GM12878 (cell line): ENCODE measurements around the gene PARP15. TPM values are rescaled to one million over a fixed set of nuclear protein-coding genes. Genes with fewer than 3 reads are reported as not detected.

Experiments
- ASH2L ChIP-seq: fragments of 300-600, 200-600 bp; sonication (generic); IDR thresholded peaks from 2 replicates; pipeline ENCODE4 v1.6.1; 2017; ENCODE audit warnings: low read depth, mild to moderate bottlenecking, borderline replicate concordance
- BMI1 ChIP-seq: fragments of 450-650 bp; IDR thresholded peaks from 2 replicates; pipeline ENCODE4 v1.6.1; 2016; ENCODE audit warnings: mild to moderate bottlenecking, moderate library complexity, borderline replicate concordance
- CHD1 ChIP-seq: IDR thresholded peaks from 2 replicates; pipeline ENCODE4 v1.6.1; 2012; ENCODE audit warnings: low read depth, low read length, improper control_type of control experiment
- ETV6 ChIP-seq, 2 experiments: fragments of 450-650 bp in 1 of 2; IDR thresholded peaks in 1 of 2; conservative IDR thresholded peaks in 1 of 2; 2 replicates each; pipeline ENCODE4 v1.6.1; 2014; ENCODE audit warnings: antibody characterized with exemption in 1 of 2, borderline replicate concordance in 1 of 2, low read depth in 1 of 2, mild to moderate bottlenecking in 1 of 2, moderate library complexity in 1 of 2
- JUND ChIP-seq: IDR thresholded peaks from 2 replicates; pipeline ENCODE4 v1.6.1; 2012; ENCODE audit warnings: low read depth, mild to moderate bottlenecking, low read length, improper control_type of control experiment, moderate library complexity
- MXI1 ChIP-seq: fragments of 150-350 bp; IDR thresholded peaks from 2 replicates; pipeline ENCODE4 v1.6.1; 2011; ENCODE audit warnings: low read depth, mild to moderate bottlenecking, inconsistent platforms, low read length, improper control_type of control experiment
- POLR2AphosphoS2 ChIP-seq: IDR thresholded peaks from 2 replicates; pipeline ENCODE4 v1.6.1; 2011; ENCODE audit warnings: low read depth, mild to moderate bottlenecking, low read length, improper control_type of control experiment, moderate library complexity
- POU2F2 ChIP-seq: IDR thresholded peaks from 3 replicates; pipeline ENCODE4 v1.6.1; 2011; ENCODE audit warnings: low read depth, mild to moderate bottlenecking, low read length, borderline replicate concordance
- RB1 ChIP-seq: fragments of 450-650 bp; formaldehyde crosslinking; IDR thresholded peaks from 2 replicates; pipeline ENCODE4 v1.6.1; 2017; ENCODE audit warnings: mild to moderate bottlenecking, borderline replicate concordance
- RCOR1 ChIP-seq: conservative IDR thresholded peaks from 2 replicates; pipeline ENCODE4 v1.6.1; 2012; ENCODE audit warnings: low read depth, low read length, improper control_type of control experiment
- SMAD1 ChIP-seq: fragments of 450-650 bp; IDR thresholded peaks from 2 replicates; pipeline ENCODE4 v1.6.1; 2018; ENCODE audit warnings: mild to moderate bottlenecking, low read depth; ENCODE audit not compliant: partially characterized antibody
- SP1 ChIP-seq: IDR thresholded peaks from one replicate; pipeline ENCODE4 v1.6.1; 2011; ENCODE audit warnings: low read depth, low read length
- SRF ChIP-seq, 2 experiments: IDR thresholded peaks; 2 replicates each; pipeline ENCODE4 v1.6.1; 2011; ENCODE audit warnings: low read depth in 2 of 2, low read length in 2 of 2, mild to moderate bottlenecking in 1 of 2, moderate library complexity in 1 of 2
- ZBED1 ChIP-seq: IDR thresholded peaks from 2 replicates; pipeline ENCODE4 v1.6.1; 2016; ENCODE audit warnings: borderline replicate concordance
- polyA plus RNA-seq, 11 experiments: library from polyadenylated mRNA; depleted of rRNA in 4 of 11; unstranded in 6 of 11; stranded (reverse) in 5 of 11; fragments of >200 nt; fragmentation: Nextera tagmentation in 4 of 11; fragmentation: Illumina TruSeq in 1 of 11; extraction: Ambion mirVana in 4 of 11; extraction: Trizol in 1 of 11; gene quantifications; 1 replicate in 1 of 11; 2 replicates in 10 of 11; pipeline versions ENCODE4 v1.2.1 to v1.2.3, GENCODE V29; 2011 to 2016; ENCODE audit warnings: inconsistent platforms in 2 of 11, missing spikeins in 2 of 11, low read depth in 1 of 11
- total RNA-seq, 4 experiments: library from RNA; depleted of rRNA in 3 of 4; stranded (reverse); fragments of >200 nt in 3 of 4; fragmentation: Illumina TruSeq in 1 of 4; extraction: Trizol in 1 of 4; gene quantifications; 2 replicates each; pipeline versions ENCODE4 v1.2.1 to v1.2.3, GENCODE V29; 2013 to 2021
- TF ChIP-seq, protein P1 (sequence below): IDR thresholded peaks from 2 replicates; pipeline ENCODE4 v1.6.1; 2011; ENCODE audit warnings: low read depth, mild to moderate bottlenecking, low read length, moderate library complexity, borderline replicate concordance; ENCODE audit errors: extremely low read depth
- TF ChIP-seq, protein P2 (sequence below): fragments of 450-650 bp; IDR thresholded peaks from 2 replicates; pipeline ENCODE4 v1.6.1; 2017; ENCODE audit warnings: low read depth, mild to moderate bottlenecking, moderate library complexity
- TF ChIP-seq, protein P3 (sequence below): fragments of 450-650 bp; IDR thresholded peaks from 2 replicates; pipeline ENCODE4 v1.6.1; 2017; ENCODE audit warnings: mild to moderate bottlenecking
- TF ChIP-seq, protein P4 (sequence below): fragments of 450-650 bp; IDR thresholded peaks from 2 replicates; pipeline ENCODE4 v1.6.1; 2017; ENCODE audit warnings: mild to moderate bottlenecking, low read depth, inconsistent platforms; ENCODE audit not compliant: poor library complexity, severe bottlenecking
- TF ChIP-seq, protein P5 (sequence below): fragments of 450-650 bp; IDR thresholded peaks from 2 replicates; pipeline ENCODE4 v1.6.1; 2018; ENCODE audit warnings: mild to moderate bottlenecking, low read depth, moderate library complexity; ENCODE audit not compliant: partially characterized antibody
- TF ChIP-seq, protein P6 (sequence below): IDR thresholded peaks from 2 replicates; pipeline ENCODE4 v1.6.1; 2011; ENCODE audit warnings: low read depth, low read length, improper control_type of control experiment, borderline replicate concordance

PARP15 gene
- total and polyA plus RNA-seq, 10 of the 15 experiments (the other 5 are each of a cell fraction or from before 2014, with no cell fraction given), result 9.0 to 234 (median 36.3) TPM

DNA sequence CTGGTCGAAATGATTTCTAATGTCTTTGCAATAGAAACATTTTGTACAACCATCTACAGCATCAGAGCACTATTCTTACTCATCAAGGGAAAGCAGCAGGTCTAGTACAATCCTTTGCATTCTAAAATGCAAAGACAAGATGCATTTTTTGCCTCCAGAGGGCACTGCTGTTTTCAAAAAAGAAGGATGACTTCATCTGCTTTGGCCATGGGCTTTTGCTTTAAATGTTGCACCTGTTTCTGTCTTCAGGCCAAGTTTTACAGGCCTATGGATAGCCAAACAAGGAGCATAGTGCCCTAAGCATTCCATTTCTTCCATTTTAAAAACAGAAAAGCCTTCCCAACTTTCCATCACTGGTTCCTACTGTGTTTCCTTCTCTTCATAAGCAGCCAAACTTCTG lies 16.8 kb upstream of the PARP15 start (continued):
- TF ChIP-seq, protein P1, sequence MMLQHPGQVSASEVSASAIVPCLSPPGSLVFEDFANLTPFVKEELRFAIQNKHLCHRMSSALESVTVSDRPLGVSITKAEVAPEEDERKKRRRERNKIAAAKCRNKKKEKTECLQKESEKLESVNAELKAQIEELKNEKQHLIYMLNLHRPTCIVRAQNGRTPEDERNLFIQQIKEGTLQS, result no peak
- TF ChIP-seq SRF (IDR thresholded peaks at IDR 0.05; ENCODE audit: low read depth in 2 of 2, low read length in 2 of 2) (no peak), SP1 (no peak), RCOR1 (no peak), MXI1 (no peak), CHD1 (no peak), ASH2L (no peak), RB1 (no peak), POU2F2 (0 out of 3 replicates have a peak, but pooled peaks have one; percentile 26), JUND (peak; percentile 20; the same call in 1 of the 2 replicates), BMI1 (no peak), ETV6 (conservative IDR thresholded peaks at IDR 0.05 in 1 of 2, IDR thresholded peaks at IDR 0.05 in 1 of 2; ENCODE audit: borderline replicate concordance in 1 of 2, low read depth in 1 of 2) (no peak), SMAD1 (no peak), POLR2AphosphoS2 (no peak), ZBED1 (no peak)
- TF ChIP-seq, protein P2, sequence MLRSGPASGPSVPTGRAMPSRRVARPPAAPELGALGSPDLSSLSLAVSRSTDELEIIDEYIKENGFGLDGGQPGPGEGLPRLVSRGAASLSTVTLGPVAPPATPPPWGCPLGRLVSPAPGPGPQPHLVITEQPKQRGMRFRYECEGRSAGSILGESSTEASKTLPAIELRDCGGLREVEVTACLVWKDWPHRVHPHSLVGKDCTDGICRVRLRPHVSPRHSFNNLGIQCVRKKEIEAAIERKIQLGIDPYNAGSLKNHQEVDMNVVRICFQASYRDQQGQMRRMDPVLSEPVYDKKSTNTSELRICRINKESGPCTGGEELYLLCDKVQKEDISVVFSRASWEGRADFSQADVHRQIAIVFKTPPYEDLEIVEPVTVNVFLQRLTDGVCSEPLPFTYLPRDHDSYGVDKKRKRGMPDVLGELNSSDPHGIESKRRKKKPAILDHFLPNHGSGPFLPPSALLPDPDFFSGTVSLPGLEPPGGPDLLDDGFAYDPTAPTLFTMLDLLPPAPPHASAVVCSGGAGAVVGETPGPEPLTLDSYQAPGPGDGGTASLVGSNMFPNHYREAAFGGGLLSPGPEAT, result 0 out of 2 replicates have a peak, but pooled peaks have one; percentile 26
- TF ChIP-seq, protein P3, sequence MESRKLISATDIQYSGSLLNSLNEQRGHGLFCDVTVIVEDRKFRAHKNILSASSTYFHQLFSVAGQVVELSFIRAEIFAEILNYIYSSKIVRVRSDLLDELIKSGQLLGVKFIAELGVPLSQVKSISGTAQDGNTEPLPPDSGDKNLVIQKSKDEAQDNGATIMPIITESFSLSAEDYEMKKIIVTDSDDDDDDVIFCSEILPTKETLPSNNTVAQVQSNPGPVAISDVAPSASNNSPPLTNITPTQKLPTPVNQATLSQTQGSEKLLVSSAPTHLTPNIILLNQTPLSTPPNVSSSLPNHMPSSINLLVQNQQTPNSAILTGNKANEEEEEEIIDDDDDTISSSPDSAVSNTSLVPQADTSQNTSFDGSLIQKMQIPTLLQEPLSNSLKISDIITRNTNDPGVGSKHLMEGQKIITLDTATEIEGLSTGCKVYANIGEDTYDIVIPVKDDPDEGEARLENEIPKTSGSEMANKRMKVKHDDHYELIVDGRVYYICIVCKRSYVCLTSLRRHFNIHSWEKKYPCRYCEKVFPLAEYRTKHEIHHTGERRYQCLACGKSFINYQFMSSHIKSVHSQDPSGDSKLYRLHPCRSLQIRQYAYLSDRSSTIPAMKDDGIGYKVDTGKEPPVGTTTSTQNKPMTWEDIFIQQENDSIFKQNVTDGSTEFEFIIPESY, result no peak
- TF ChIP-seq, protein P4, sequence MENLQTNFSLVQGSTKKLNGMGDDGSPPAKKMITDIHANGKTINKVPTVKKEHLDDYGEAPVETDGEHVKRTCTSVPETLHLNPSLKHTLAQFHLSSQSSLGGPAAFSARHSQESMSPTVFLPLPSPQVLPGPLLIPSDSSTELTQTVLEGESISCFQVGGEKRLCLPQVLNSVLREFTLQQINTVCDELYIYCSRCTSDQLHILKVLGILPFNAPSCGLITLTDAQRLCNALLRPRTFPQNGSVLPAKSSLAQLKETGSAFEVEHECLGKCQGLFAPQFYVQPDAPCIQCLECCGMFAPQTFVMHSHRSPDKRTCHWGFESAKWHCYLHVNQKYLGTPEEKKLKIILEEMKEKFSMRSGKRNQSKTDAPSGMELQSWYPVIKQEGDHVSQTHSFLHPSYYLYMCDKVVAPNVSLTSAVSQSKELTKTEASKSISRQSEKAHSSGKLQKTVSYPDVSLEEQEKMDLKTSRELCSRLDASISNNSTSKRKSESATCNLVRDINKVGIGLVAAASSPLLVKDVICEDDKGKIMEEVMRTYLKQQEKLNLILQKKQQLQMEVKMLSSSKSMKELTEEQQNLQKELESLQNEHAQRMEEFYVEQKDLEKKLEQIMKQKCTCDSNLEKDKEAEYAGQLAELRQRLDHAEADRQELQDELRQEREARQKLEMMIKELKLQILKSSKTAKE, result peak; percentile 33
- TF ChIP-seq, protein P5, sequence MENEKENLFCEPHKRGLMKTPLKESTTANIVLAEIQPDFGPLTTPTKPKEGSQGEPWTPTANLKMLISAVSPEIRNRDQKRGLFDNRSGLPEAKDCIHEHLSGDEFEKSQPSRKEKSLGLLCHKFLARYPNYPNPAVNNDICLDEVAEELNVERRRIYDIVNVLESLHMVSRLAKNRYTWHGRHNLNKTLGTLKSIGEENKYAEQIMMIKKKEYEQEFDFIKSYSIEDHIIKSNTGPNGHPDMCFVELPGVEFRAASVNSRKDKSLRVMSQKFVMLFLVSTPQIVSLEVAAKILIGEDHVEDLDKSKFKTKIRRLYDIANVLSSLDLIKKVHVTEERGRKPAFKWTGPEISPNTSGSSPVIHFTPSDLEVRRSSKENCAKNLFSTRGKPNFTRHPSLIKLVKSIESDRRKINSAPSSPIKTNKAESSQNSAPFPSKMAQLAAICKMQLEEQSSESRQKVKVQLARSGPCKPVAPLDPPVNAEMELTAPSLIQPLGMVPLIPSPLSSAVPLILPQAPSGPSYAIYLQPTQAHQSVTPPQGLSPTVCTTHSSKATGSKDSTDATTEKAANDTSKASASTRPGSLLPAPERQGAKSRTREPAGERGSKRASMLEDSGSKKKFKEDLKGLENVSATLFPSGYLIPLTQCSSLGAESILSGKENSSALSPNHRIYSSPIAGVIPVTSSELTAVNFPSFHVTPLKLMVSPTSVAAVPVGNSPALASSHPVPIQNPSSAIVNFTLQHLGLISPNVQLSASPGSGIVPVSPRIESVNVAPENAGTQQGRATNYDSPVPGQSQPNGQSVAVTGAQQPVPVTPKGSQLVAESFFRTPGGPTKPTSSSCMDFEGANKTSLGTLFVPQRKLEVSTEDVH, result no peak
- TF ChIP-seq, protein P6, sequence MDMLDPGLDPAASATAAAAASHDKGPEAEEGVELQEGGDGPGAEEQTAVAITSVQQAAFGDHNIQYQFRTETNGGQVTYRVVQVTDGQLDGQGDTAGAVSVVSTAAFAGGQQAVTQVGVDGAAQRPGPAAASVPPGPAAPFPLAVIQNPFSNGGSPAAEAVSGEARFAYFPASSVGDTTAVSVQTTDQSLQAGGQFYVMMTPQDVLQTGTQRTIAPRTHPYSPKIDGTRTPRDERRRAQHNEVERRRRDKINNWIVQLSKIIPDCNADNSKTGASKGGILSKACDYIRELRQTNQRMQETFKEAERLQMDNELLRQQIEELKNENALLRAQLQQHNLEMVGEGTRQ, result no peak
